HCT116 (cell line): ENCODE results near the gene NCF4. TPM values are rescaled to one million over a fixed set of nuclear protein-coding genes. Genes with fewer than 3 reads are reported as not detected.

ENCODE experiments used
- ATAC-seq: fragments of 200-7000 bp; cut with Tn5 transposase; 2 replicates; pipeline ENCODE4 v1.9.1; 2020; ENCODE audit warnings: mild to moderate bottlenecking, moderate library complexity
- BruUV-seq: library from RNA; stranded (reverse); fragments of 400-500 nt; replicated peaks from 2 replicates; lab custom pipeline; 2021; lab: Mats Ljungman, UMichigan
- CTCF ChIA-PET: fragments of 300-600 bp; sonication (Branson Sonifier 250); formaldehyde crosslinking; loops from one replicate; lab custom pipeline; 2021; ENCODE audit warnings: antibody characterized with exemption; lab: Charles Lee
- POLR2A ChIA-PET: fragments of 300-600, 350-600 bp; sonication (Branson Sonifier 250); formaldehyde crosslinking; loops from one replicate; lab custom pipeline; 2021; ENCODE audit warnings: antibody characterized with exemption; lab: Charles Lee
- RAD21 ChIA-PET, 2 experiments: fragments of 300-600 bp; sonication (Branson Sonifier 250); formaldehyde crosslinking; loops; one replicate each; lab custom pipeline; 2023; ENCODE audit warnings: low total read pairs in 2 of 2; ENCODE audit not compliant: uncharacterized antibody in 2 of 2, unreplicated experiment in 2 of 2, low non-redundant PET in 1 of 2; lab: Charles Lee
- DNase-seq: peaks from one replicate; pipeline ENCODE4 v3.0.0-alpha.2; 2010; ENCODE audit warnings: low read depth, low spot score
- H2AFZ ChIP-seq: fragments of 200-600 bp; shearing (Covaris generic), sonication (generic); 2 replicates; pipeline ENCODE4 v1.6.1; 2017; ENCODE audit warnings: low read depth, mixed run types, mixed read lengths, antibody characterized with exemption, low read length; ENCODE audit not compliant: poor library complexity, severe bottlenecking
- H3K27ac ChIP-seq: 2 replicates; pipeline ENCODE4 v1.5.1; 2012; ENCODE audit warnings: low read depth, low read length
- H3K27me3 ChIP-seq: fragments of 200-600 bp; sonication (generic); 2 replicates; pipeline ENCODE4 v1.6.1; 2016; ENCODE audit warnings: mixed run types, low read length, mixed read lengths; ENCODE audit not compliant: insufficient read depth
- H3K36me3 ChIP-seq, 2 experiments: fragments of 200-500 bp in 1 of 2; fragments of 200-600 bp in 1 of 2; sonication (Bioruptor generic) in 1 of 2; sonication (generic) in 1 of 2; 2 replicates each; pipeline versions ENCODE4 v1.5.1 to v1.6.1; 2014 to 2016; ENCODE audit warnings: low read length in 2 of 2, inconsistent platforms in 1 of 2, mixed read lengths in 1 of 2, mixed run types in 1 of 2; ENCODE audit not compliant: insufficient read depth in 2 of 2, control insufficient read depth in 1 of 2
- H3K4me1 ChIP-seq, 2 experiments: fragments of 200-600 bp in 1 of 2; sonication (generic) in 1 of 2; 2 replicates each; pipeline versions ENCODE4 v1.5.1 to v1.6.1; 2012 to 2017; ENCODE audit warnings: low read length in 2 of 2, inconsistent platforms in 1 of 2, mild to moderate bottlenecking in 1 of 2, mixed read lengths in 1 of 2, mixed run types in 1 of 2, moderate library complexity in 1 of 2; ENCODE audit not compliant: insufficient read depth in 2 of 2, control insufficient read depth in 1 of 2
- H3K4me2 ChIP-seq: fragments of 200-600 bp; sonication (generic); 2 replicates; pipeline ENCODE4 v1.6.1; 2017; ENCODE audit warnings: mixed run types, low read length, mixed read lengths
- H3K4me3 ChIP-seq, 2 experiments: fragments of 200-600 bp in 1 of 2; sonication (generic) in 1 of 2; replicated peaks in 1 of 2; 2 replicates each; pipeline ENCODE4 v1.5.1; 2011 to 2016; ENCODE audit warnings: low read length in 2 of 2, control low read depth in 1 of 2, low read depth in 1 of 2, mild to moderate bottlenecking in 1 of 2, mixed read lengths in 1 of 2, mixed run types in 1 of 2
- H3K79me2 ChIP-seq: fragments of 200-600 bp; sonication (generic); 2 replicates; pipeline ENCODE4 v1.6.1; 2017; ENCODE audit warnings: mild to moderate bottlenecking, mixed run types, low read length, moderate library complexity, mixed read lengths; ENCODE audit not compliant: insufficient read depth
- H3K9ac ChIP-seq: fragments of 200-600 bp; sonication (generic); 2 replicates; pipeline ENCODE4 v1.6.1; 2016; ENCODE audit warnings: low read length, mixed read lengths
- H3K9me2 ChIP-seq: fragments of 200-600 bp; sonication (generic), shearing (Covaris generic); 2 replicates; pipeline ENCODE4 v1.6.1; 2017; ENCODE audit warnings: mixed run types, mild to moderate bottlenecking, moderate library complexity; ENCODE audit not compliant: insufficient read depth
- H3K9me3 ChIP-seq, 2 experiments: fragments of 200-500 bp in 1 of 2; fragments of 200-600 bp in 1 of 2; sonication (Bioruptor generic) in 1 of 2; sonication (generic) in 1 of 2; 2 replicates each; pipeline ENCODE4 v1.6.1; 2014 to 2017; ENCODE audit warnings: low read length in 2 of 2, mixed read lengths in 2 of 2, inconsistent platforms in 1 of 2, low read depth in 1 of 2, mild to moderate bottlenecking in 1 of 2, mixed run types in 1 of 2, moderate library complexity in 1 of 2; ENCODE audit not compliant: control insufficient read depth in 1 of 2, insufficient read depth in 1 of 2
- H4K20me1 ChIP-seq: fragments of 200-600 bp; sonication (generic), shearing (Covaris generic); 2 replicates; pipeline ENCODE4 v1.6.1; 2017; ENCODE audit warnings: mixed run types, mild to moderate bottlenecking, moderate library complexity; ENCODE audit not compliant: insufficient read depth
- ATF3 ChIP-seq: IDR thresholded peaks from 2 replicates; pipeline ENCODE4 v1.6.1; 2012
- CBX3 ChIP-seq: IDR thresholded peaks from 2 replicates; pipeline ENCODE4 v1.6.1; 2012; ENCODE audit warnings: low read depth
- CEBPB ChIP-seq: IDR thresholded peaks from 2 replicates; pipeline ENCODE4 v1.6.1; 2012; ENCODE audit warnings: low read depth
- CTCF ChIP-seq, 3 experiments: fragments of 200-600 bp in 1 of 3; sonication (generic) in 1 of 3; IDR thresholded peaks in 2 of 3; conservative IDR thresholded peaks in 1 of 3; 2 replicates each; pipeline ENCODE4 v1.5.1; 2012 to 2017; ENCODE audit warnings: low read depth in 2 of 3, low read length in 2 of 3, antibody characterized with exemption in 1 of 3, borderline replicate concordance in 1 of 3, control low read depth in 1 of 3, mild to moderate bottlenecking in 1 of 3, mixed read lengths in 1 of 3, mixed run types in 1 of 3, moderate library complexity in 1 of 3; ENCODE audit not compliant: insufficient read depth in 1 of 3
- EZH2 ChIP-seq: fragments of 200-600 bp; sonication (generic); IDR thresholded peaks from 2 replicates; pipeline ENCODE4 v1.6.1; 2017; ENCODE audit warnings: antibody characterized with exemption, mixed run types
- JUND ChIP-seq: IDR thresholded peaks from 2 replicates; pipeline ENCODE4 v1.6.1; 2012
- POLR2A ChIP-seq: IDR thresholded peaks from 2 replicates; pipeline ENCODE4 v1.7.0; 2011; ENCODE audit warnings: borderline replicate concordance; ENCODE audit not compliant: insufficient read depth, insufficient read length; ENCODE audit errors: extremely low read depth
- RAD21 ChIP-seq: IDR thresholded peaks from 2 replicates; pipeline ENCODE4 v1.6.1; 2012; ENCODE audit warnings: low read depth, mild to moderate bottlenecking
- REST ChIP-seq: IDR thresholded peaks from 2 replicates; pipeline ENCODE4 v1.6.1; 2012; ENCODE audit warnings: low read depth
- SRF ChIP-seq: IDR thresholded peaks from 2 replicates; pipeline ENCODE4 v1.6.1; 2012; ENCODE audit warnings: low read depth
- TCF7L2 ChIP-seq: IDR thresholded peaks from 2 replicates; pipeline ENCODE4 v1.7.0; 2011; ENCODE audit warnings: borderline replicate concordance, inconsistent platforms; ENCODE audit not compliant: insufficient read depth, insufficient read length; ENCODE audit errors: extremely low read depth
- YY1 ChIP-seq: IDR thresholded peaks from 2 replicates; pipeline ENCODE4 v1.6.1; 2011; ENCODE audit warnings: low read length, low read depth, moderate library complexity, mild to moderate bottlenecking; ENCODE audit not compliant: insufficient replicate concordance; ENCODE audit errors: extremely low read depth
- ZBTB33 ChIP-seq: IDR thresholded peaks from 2 replicates; pipeline ENCODE4 v1.6.1; 2011; ENCODE audit warnings: mild to moderate bottlenecking, low read length, moderate library complexity; ENCODE audit not compliant: insufficient replicate concordance; ENCODE audit errors: extremely low read depth
- intact Hi-C: fragments of 100-400 bp; cut with micrococcal nuclease; formaldehyde crosslinking; loops from 2 replicates; pipeline ENCODE4 v1.10.0; 2022
- total RNA-seq: library from RNA; stranded (reverse); gene quantifications from one replicate; pipeline ENCODE4 v1.2.1, GENCODE V29; 2021; ENCODE audit not compliant: unreplicated experiment

NCF4 gene
- total RNA-seq, 1 experiment from 2014 or later: 0.37 TPM

GRCh38 chr22:36860017-36860416 is 789 bp upstream of the NCF4 start (continued):
- TF ChIP-seq REST (no peak), YY1 (no peak), RAD21 (no peak), CBX3 (no peak), EZH2 (no peak), CTCF (IDR thresholded peaks at IDR 0.05 in 2 of 3, conservative IDR thresholded peaks at IDR 0.05 in 1 of 3; ENCODE audit: borderline replicate concordance in 1 of 3, insufficient read depth in 1 of 3, low read depth in 2 of 3, low read length in 2 of 3) (no peak)

- intact Hi-C loops: loop anchor here (1.0 kb wide), 1 partner anchor 118 kb away; no protein-coding TSS in a partner anchor
- H3K27ac ChIP-seq: no peak overlapping the region
- POLR2A ChIA-PET: no interaction called here
- H3K79me2 ChIP-seq: no peaks in the 10 kb centered on the region
- BruUV-seq: no TSS peak
- no peaks in the 10 kb centered on the region for H4K20me1 ChIP-seq
- no peak overlapping the region for H2AFZ ChIP-seq
- RAD21 ChIA-PET: no interaction called here
- peaks cover 2% of the 10 kb centered on the region; the same call in 1 of the 2 replicates for H3K27me3 ChIP-seq
- ATAC-seq (no peak), DNase-seq (no peak)
- no peaks in the 10 kb centered on the region for H3K36me3 ChIP-seq
- CTCF ChIA-PET: no interaction called here
- H3K4me3 ChIP-seq: no peak overlapping the region
- H3K4me2 ChIP-seq: no peak overlapping the region
- H3K9me3 ChIP-seq: no peaks in the 10 kb centered on the region
- H3K9ac ChIP-seq: no peak overlapping the region
- H3K4me1 ChIP-seq: peaks cover 0 to 12% of the 10 kb centered on the region in 2 experiments; a peak in 1 of 4 replicates
- no peaks in the 10 kb centered on the region for H3K9me2 ChIP-seq
- TF ChIP-seq ATF3: no peak
- TF ChIP-seq ZBTB33: no peak
- no peak for TF ChIP-seq CTCF (IDR thresholded peaks at IDR 0.05 in 2 of 3, conservative IDR thresholded peaks at IDR 0.05 in 1 of 3; ENCODE audit: borderline replicate concordance in 1 of 3, insufficient read depth in 1 of 3, low read depth in 2 of 3, low read length in 2 of 3)
- TF ChIP-seq TCF7L2: no peak
- no peak for TF ChIP-seq POLR2A
- TF ChIP-seq RAD21: no peak
- no peak for TF ChIP-seq JUND
- no peak for TF ChIP-seq CEBPB
- no peak for TF ChIP-seq SRF
These were observed 377 bp upstream of the NCF4 start for GRCh38 chr22:36860438-36860820.
